ENCODE data around the gene SLC30A3. TPM values are rescaled to one million over a fixed set of nuclear protein-coding genes. Genes with fewer than 3 reads are reported as not detected.
"Not testable (repeated sequence)": the region's sequence is repeated elsewhere in the genome, so short reads cannot be mapped to it uniquely, and the experiment has no call there.

Gene SLC30A3
- total RNA-seq, 1 donor from 2014 or later: 1.7 TPM

GRCh38 chr2:27300606-27301005 is 37.8 kb upstream of the SLC30A3 start:
- intact Hi-C loops (cut with micrococcal nuclease): loop anchor here (5.0 kb wide), 1 partner anchor 38 kb away; the partner anchor contains the start of gene SLC30A3
- H3K9me3 Mint-ChIP-seq; DNase-seq (ENCODE audit: low spot score); H3K36me3 Mint-ChIP-seq (ENCODE audit: low read depth); H3K4me1 Mint-ChIP-seq (ENCODE audit: low read depth); H3K27ac Mint-ChIP-seq; H3K4me3 Mint-ChIP-seq (ENCODE audit: low read depth): not testable (repeated sequence)
- peaks cover 16% of the 10 kb centered on the region for H3K27me3 Mint-ChIP-seq (ENCODE audit: low read depth)

- no peak overlapping the region for H3K27ac Mint-ChIP-seq
- intact Hi-C loops (cut with micrococcal nuclease): no loop called here
- H3K36me3 Mint-ChIP-seq (ENCODE audit: low read depth): no peaks in the 10 kb centered on the region
- no peaks in the 10 kb centered on the region for H3K9me3 Mint-ChIP-seq
- no peak for DNase-seq (ENCODE audit: low spot score)
- H3K4me1 Mint-ChIP-seq (ENCODE audit: low read depth): peaks cover 3% of the 10 kb centered on the region
- peaks cover 6% of the 10 kb centered on the region for H3K27me3 Mint-ChIP-seq (ENCODE audit: low read depth)
- no peak overlapping the region for H3K4me3 Mint-ChIP-seq (ENCODE audit: low read depth)
Observed at GRCh38 chr2:27298391-27299080, 35.7 kb upstream of the SLC30A3 start.

GRCh38 chr2:27297195-27297594 is 34.3 kb upstream of the SLC30A3 start:
- H3K4me1 Mint-ChIP-seq (ENCODE audit: low read depth): no peaks in the 10 kb centered on the region
- no peaks in the 10 kb centered on the region for H3K9me3 Mint-ChIP-seq
- DNase-seq (ENCODE audit: low spot score): no peak
- no peak overlapping the region for H3K27ac Mint-ChIP-seq
- no peak overlapping the region for H3K4me3 Mint-ChIP-seq (ENCODE audit: low read depth)
- H3K27me3 Mint-ChIP-seq (ENCODE audit: low read depth): peaks cover 18% of the 10 kb centered on the region
- intact Hi-C loops (cut with micrococcal nuclease): no loop called here
- no peaks in the 10 kb centered on the region for H3K36me3 Mint-ChIP-seq (ENCODE audit: low read depth)

GRCh38 chr2:27296481-27296880 is 33.6 kb upstream of the SLC30A3 start:
- H3K4me1 Mint-ChIP-seq (ENCODE audit: low read depth): no peaks in the 10 kb centered on the region
- no peak for DNase-seq (ENCODE audit: low spot score)
- no peak overlapping the region for H3K4me3 Mint-ChIP-seq (ENCODE audit: low read depth)
- no peak overlapping the region for H3K27ac Mint-ChIP-seq
- H3K36me3 Mint-ChIP-seq (ENCODE audit: low read depth): no peaks in the 10 kb centered on the region
- intact Hi-C loops (cut with micrococcal nuclease): no loop called here
- peaks cover 24% of the 10 kb centered on the region for H3K27me3 Mint-ChIP-seq (ENCODE audit: low read depth)
- no peaks in the 10 kb centered on the region for H3K9me3 Mint-ChIP-seq

GRCh38 chr2:27294928-27295327 is 32.1 kb upstream of the SLC30A3 start:
- DNase-seq (ENCODE audit: low spot score): no peak
- Mint-ChIP-seq H3K27me3 (ENCODE audit: low read depth) (peaks cover 25% of the 10 kb centered on the region), H3K4me3 (ENCODE audit: low read depth) (no peak overlapping the region), H3K9me3 (no peaks in the 10 kb centered on the region), H3K36me3 (ENCODE audit: low read depth) (no peaks in the 10 kb centered on the region), H3K4me1 (ENCODE audit: low read depth) (no peaks in the 10 kb centered on the region), H3K27ac (no peak overlapping the region)
- intact Hi-C loops (cut with micrococcal nuclease): no loop called here

- H3K27me3 Mint-ChIP-seq (ENCODE audit: low read depth): peaks cover 37% of the 10 kb centered on the region
- intact Hi-C loops (cut with micrococcal nuclease): no loop called here
- no peaks in the 10 kb centered on the region for H3K9me3 Mint-ChIP-seq
- H3K36me3 Mint-ChIP-seq (ENCODE audit: low read depth): no peaks in the 10 kb centered on the region
- H3K4me3 Mint-ChIP-seq (ENCODE audit: low read depth): no peak overlapping the region
- no peak overlapping the region for H3K27ac Mint-ChIP-seq
- no peaks in the 10 kb centered on the region for H3K4me1 Mint-ChIP-seq (ENCODE audit: low read depth)
- no peak for DNase-seq (ENCODE audit: low spot score)
Observed at GRCh38 chr2:27291865-27292264, 29.0 kb upstream of the SLC30A3 start.

- intact Hi-C loops (cut with micrococcal nuclease): no loop called here
- DNase-seq (ENCODE audit: low spot score): no peak
- Mint-ChIP-seq H3K27me3 (ENCODE audit: low read depth) (peaks cover 46% of the 10 kb centered on the region), H3K4me3 (ENCODE audit: low read depth) (no peak overlapping the region), H3K4me1 (ENCODE audit: low read depth) (no peaks in the 10 kb centered on the region), H3K36me3 (ENCODE audit: low read depth) (no peaks in the 10 kb centered on the region), H3K27ac (no peak overlapping the region), H3K9me3 (no peaks in the 10 kb centered on the region)
Observed at GRCh38 chr2:27290549-27290948, 27.7 kb upstream of the SLC30A3 start.

- H3K4me3 Mint-ChIP-seq (ENCODE audit: low read depth): no peak overlapping the region
- H3K4me1 Mint-ChIP-seq (ENCODE audit: low read depth): no peaks in the 10 kb centered on the region
- DNase-seq (ENCODE audit: low spot score): no peak
- no peaks in the 10 kb centered on the region for H3K36me3 Mint-ChIP-seq (ENCODE audit: low read depth)
- intact Hi-C loops (cut with micrococcal nuclease): no loop called here
- H3K27ac Mint-ChIP-seq: no peak overlapping the region
- peaks cover 50% of the 10 kb centered on the region for H3K27me3 Mint-ChIP-seq (ENCODE audit: low read depth)
- no peaks in the 10 kb centered on the region for H3K9me3 Mint-ChIP-seq
Observed at GRCh38 chr2:27288610-27289009, 25.8 kb upstream of the SLC30A3 start.

- Mint-ChIP-seq H3K4me1 (ENCODE audit: low read depth) (peaks cover 5% of the 10 kb centered on the region), H3K9me3 (no peaks in the 10 kb centered on the region), H3K27ac (no peak overlapping the region), H3K27me3 (ENCODE audit: low read depth) (peaks cover 40% of the 10 kb centered on the region), H3K36me3 (ENCODE audit: low read depth) (no peaks in the 10 kb centered on the region), H3K4me3 (ENCODE audit: low read depth) (no peak overlapping the region)
- DNase-seq (ENCODE audit: low spot score): no peak
- intact Hi-C loops (cut with micrococcal nuclease): no loop called here
Observed at GRCh38 chr2:27285481-27285880, 22.6 kb upstream of the SLC30A3 start.

GRCh38 chr2:27284996-27285395 is 22.1 kb upstream of the SLC30A3 start:
- Mint-ChIP-seq H3K36me3 (ENCODE audit: low read depth) (no peaks in the 10 kb centered on the region), H3K4me3 (ENCODE audit: low read depth) (no peak overlapping the region), H3K27me3 (ENCODE audit: low read depth) (peaks cover 40% of the 10 kb centered on the region), H3K27ac (no peak overlapping the region), H3K4me1 (ENCODE audit: low read depth) (peaks cover 9% of the 10 kb centered on the region), H3K9me3 (no peaks in the 10 kb centered on the region)
- DNase-seq (ENCODE audit: low spot score): no peak
- intact Hi-C loops (cut with micrococcal nuclease): loop anchor here (5.0 kb wide), 1 partner anchor 323 kb away; no protein-coding TSS in a partner anchor

- Mint-ChIP-seq H3K27me3 (ENCODE audit: low read depth) (peaks cover 31% of the 10 kb centered on the region), H3K9me3 (no peaks in the 10 kb centered on the region), H3K36me3 (ENCODE audit: low read depth) (no peaks in the 10 kb centered on the region), H3K4me1 (ENCODE audit: low read depth) (peaks cover 16% of the 10 kb centered on the region), H3K4me3 (ENCODE audit: low read depth) (no peak overlapping the region), H3K27ac (no peak overlapping the region)
- DNase-seq (ENCODE audit: low spot score): no peak
- intact Hi-C loops (cut with micrococcal nuclease): loop anchor here (5.0 kb wide), 1 partner anchor 321 kb away; no protein-coding TSS in a partner anchor
Observed at GRCh38 chr2:27282892-27283291, 20.0 kb upstream of the SLC30A3 start.

- no peak for DNase-seq (ENCODE audit: low spot score)
- Mint-ChIP-seq H3K27me3 (ENCODE audit: low read depth) (peaks cover 32% of the 10 kb centered on the region), H3K9me3 (no peaks in the 10 kb centered on the region), H3K4me1 (ENCODE audit: low read depth) (peaks cover 16% of the 10 kb centered on the region), H3K36me3 (ENCODE audit: low read depth) (no peaks in the 10 kb centered on the region), H3K4me3 (ENCODE audit: low read depth) (no peak within 1 kb of the TSS), H3K27ac (no peak within 1 kb of the TSS)
- intact Hi-C loops (cut with micrococcal nuclease): loop anchor here (2.0 to 5.0 kb wide), 3 partner anchors 21 to 320 kb away; no protein-coding TSS in a partner anchor
Observed at GRCh38 chr2:27281855-27282559, 19.2 kb upstream of the SLC30A3 start, which contains the start of gene TRIM54. TRIM54 (plus strand) TSS chr2:27282429; CDS start chr2:27282732, 303 bp downstream.

- H3K27me3 Mint-ChIP-seq (ENCODE audit: low read depth): peaks cover 28% of the 10 kb centered on the region
- no peaks in the 10 kb centered on the region for H3K36me3 Mint-ChIP-seq (ENCODE audit: low read depth)
- intact Hi-C loops (cut with micrococcal nuclease): loop anchor here (2.0 to 5.0 kb wide), 3 partner anchors 21 to 319 kb away; no protein-coding TSS in a partner anchor
- H3K27ac Mint-ChIP-seq: no peak overlapping the region
- H3K9me3 Mint-ChIP-seq: no peaks in the 10 kb centered on the region
- no peak overlapping the region for H3K4me3 Mint-ChIP-seq (ENCODE audit: low read depth)
- DNase-seq (ENCODE audit: low spot score): no peak
- H3K4me1 Mint-ChIP-seq (ENCODE audit: low read depth): peaks cover 17% of the 10 kb centered on the region
Observed at GRCh38 chr2:27281442-27281841, 18.6 kb upstream of the SLC30A3 start.

Measured in activated T-helper 2 cell treated with anti-CD3 and anti-CD28 coated beads, Interferon-gamma antibody, Interleukin-2, Interleukin-4, amounts not matched to agents 10 μg/mL and 5 μg/mL and 100 μg/mL, durations not matched to agents 14 hours and 24 hours and 36 hours (primary cell).